WTC11 (cell line): ENCODE results near the gene P2RY12.

Experiments used
- AR ChIP-seq: fragments of 250-450 bp; sonication (Bioruptor Pico); IDR thresholded peaks from 2 replicates; pipeline ENCODE4 v1.9.0; 2021; ENCODE audit warnings: mild to moderate bottlenecking
- ARID4B ChIP-seq: sonication (generic); formaldehyde crosslinking; IDR thresholded peaks from 2 replicates; pipeline ENCODE4 v1.8.0; 2023; ENCODE audit warnings: missing genetic modification reagents, mild to moderate bottlenecking, borderline replicate concordance
- CBFB ChIP-seq: sonication (generic); formaldehyde crosslinking; IDR thresholded peaks from 2 replicates; pipeline ENCODE4 v1.8.1; 2022; ENCODE audit warnings: mild to moderate bottlenecking, low read depth, missing genetic modification reagents
- CREM ChIP-seq: sonication (generic); formaldehyde crosslinking; IDR thresholded peaks from 2 replicates; pipeline ENCODE4 v1.8.1; 2022; ENCODE audit warnings: mild to moderate bottlenecking, missing genetic modification reagents, moderate library complexity
- CTCF ChIP-seq: fragments of 200-600 bp; IDR thresholded peaks from 2 replicates; pipeline ENCODE4 v1.8.0; 2022; ENCODE audit warnings: antibody characterized with exemption
- FOXJ3 ChIP-seq: sonication (generic); formaldehyde crosslinking; IDR thresholded peaks from 2 replicates; pipeline ENCODE4 v1.9.0; 2021; ENCODE audit warnings: missing genetic modification reagents, mild to moderate bottlenecking, borderline replicate concordance
- FOXP1 ChIP-seq: sonication (generic); formaldehyde crosslinking; IDR thresholded peaks from 2 replicates; pipeline ENCODE4 v1.8.0; 2022; ENCODE audit warnings: missing genetic modification reagents, mild to moderate bottlenecking, moderate library complexity, borderline replicate concordance
- GABPB1 ChIP-seq: sonication (generic); formaldehyde crosslinking; IDR thresholded peaks from 2 replicates; pipeline ENCODE4 v1.8.1; 2023; ENCODE audit warnings: mild to moderate bottlenecking, missing genetic modification reagents
- IRF1 ChIP-seq: sonication (generic); formaldehyde crosslinking; IDR thresholded peaks from 2 replicates; pipeline ENCODE4 v1.8.0; 2023; ENCODE audit warnings: missing genetic modification reagents
- MAX ChIP-seq: sonication (generic); formaldehyde crosslinking; IDR thresholded peaks from 2 replicates; pipeline ENCODE4 v1.8.0; 2022; ENCODE audit warnings: mild to moderate bottlenecking, missing genetic modification reagents
- NFYB ChIP-seq: sonication (generic); formaldehyde crosslinking; conservative IDR thresholded peaks from 2 replicates; pipeline ENCODE4 v1.8.0; 2022; ENCODE audit warnings: low read depth, missing genetic modification reagents

- no peak for TF ChIP-seq GABPB1 (CRISPR knock-in tag)
- TF ChIP-seq AR (CRISPR knock-in tag) = no peak
- no peak for TF ChIP-seq ARID4B
- no peak for TF ChIP-seq CTCF
- no peak for TF ChIP-seq MAX (CRISPR knock-in tag)
- no peak for TF ChIP-seq FOXJ3 (CRISPR knock-in tag)
- TF ChIP-seq CBFB (CRISPR knock-in tag) = no peak
- no peak for TF ChIP-seq CREM (CRISPR knock-in tag)
- no peak for TF ChIP-seq IRF1 (CRISPR knock-in tag)
- no peak for TF ChIP-seq FOXP1 (CRISPR knock-in tag)
- TF ChIP-seq NFYB (CRISPR knock-in tag) = no peak
Measured at GRCh38 chr3:151328298-151328995, 56.1 kb downstream of the P2RY12 start.
